ENCODE results near the gene MRLN.

MRLN gene

DNA sequence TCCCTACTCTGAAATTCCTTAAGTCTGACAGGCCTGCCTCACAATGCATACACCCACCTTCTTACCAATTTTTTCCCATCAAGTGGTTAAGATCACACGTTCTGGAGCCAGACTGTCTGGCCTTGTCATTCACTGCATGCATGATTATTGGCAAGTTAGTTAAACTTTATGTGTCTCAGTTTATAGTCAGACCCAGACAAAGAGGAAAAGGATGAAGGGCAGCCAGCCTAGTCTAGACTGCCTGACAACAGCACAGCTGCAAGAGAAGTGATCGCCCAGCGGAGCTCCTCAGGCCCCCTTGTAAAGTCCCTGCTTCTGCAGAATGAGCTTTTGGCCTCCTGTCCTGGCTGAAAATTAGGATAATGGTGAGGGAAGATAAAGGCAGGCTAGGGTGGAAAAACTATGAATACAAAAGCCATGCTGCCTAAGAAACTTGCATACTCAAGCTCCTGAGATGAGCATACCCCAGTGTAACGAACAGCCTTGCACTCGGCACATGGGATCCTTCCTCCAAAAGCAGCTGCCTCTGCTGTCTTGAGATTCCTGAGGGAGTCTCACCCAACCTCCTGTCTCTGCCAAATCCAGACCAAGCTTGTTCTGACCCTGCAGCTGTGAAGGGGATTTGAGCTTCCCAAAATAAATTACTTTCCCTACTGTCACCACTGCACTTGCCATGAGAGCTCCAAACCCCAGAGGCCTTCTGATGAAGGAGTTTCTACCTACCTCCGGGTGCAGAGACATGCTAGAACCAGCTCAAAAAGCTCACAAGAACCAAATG, 26.7 kb upstream of the MRLN start:
- no peak overlapping the region for H2AFZ ChIP-seq (ENCODE audit: low read depth, low read length)

DNA sequence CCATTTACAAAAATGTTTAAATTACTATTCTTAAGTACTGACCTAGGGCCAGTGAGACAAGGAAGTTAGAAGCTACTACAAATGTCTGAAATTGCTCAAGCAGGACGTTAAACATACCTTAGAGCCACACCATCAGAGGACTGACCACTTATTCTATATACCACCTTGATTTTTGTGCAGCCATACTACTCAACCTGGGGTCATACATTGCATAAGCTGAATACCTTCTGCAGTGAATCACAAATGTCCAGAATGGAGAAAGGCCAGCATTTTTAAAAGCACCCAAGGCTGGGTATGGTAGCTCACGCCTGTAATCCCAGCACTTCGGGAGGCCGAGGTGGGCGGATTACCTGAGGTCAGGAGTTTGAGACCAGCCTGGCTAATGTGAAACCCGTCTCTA, 21.2 kb upstream of the MRLN start:
- no peaks in the 10 kb centered on the region for H3K9me3 ChIP-seq (ENCODE audit: insufficient read depth, low read length)
- H3K36me3 ChIP-seq (replicated peaks; ENCODE audit: low read depth, low read length) = no peaks in the 10 kb centered on the region
- no peak overlapping the region for H3K4me3 ChIP-seq (ENCODE audit: low read length)
- H3K27me3 ChIP-seq (ENCODE audit: low read depth, low read length) = no peaks in the 10 kb centered on the region
- no peak for TF ChIP-seq EZH2phosphoT487 (IDR thresholded peaks at IDR 0.05; ENCODE audit: low read depth)
- TF ChIP-seq, protein P1, sequence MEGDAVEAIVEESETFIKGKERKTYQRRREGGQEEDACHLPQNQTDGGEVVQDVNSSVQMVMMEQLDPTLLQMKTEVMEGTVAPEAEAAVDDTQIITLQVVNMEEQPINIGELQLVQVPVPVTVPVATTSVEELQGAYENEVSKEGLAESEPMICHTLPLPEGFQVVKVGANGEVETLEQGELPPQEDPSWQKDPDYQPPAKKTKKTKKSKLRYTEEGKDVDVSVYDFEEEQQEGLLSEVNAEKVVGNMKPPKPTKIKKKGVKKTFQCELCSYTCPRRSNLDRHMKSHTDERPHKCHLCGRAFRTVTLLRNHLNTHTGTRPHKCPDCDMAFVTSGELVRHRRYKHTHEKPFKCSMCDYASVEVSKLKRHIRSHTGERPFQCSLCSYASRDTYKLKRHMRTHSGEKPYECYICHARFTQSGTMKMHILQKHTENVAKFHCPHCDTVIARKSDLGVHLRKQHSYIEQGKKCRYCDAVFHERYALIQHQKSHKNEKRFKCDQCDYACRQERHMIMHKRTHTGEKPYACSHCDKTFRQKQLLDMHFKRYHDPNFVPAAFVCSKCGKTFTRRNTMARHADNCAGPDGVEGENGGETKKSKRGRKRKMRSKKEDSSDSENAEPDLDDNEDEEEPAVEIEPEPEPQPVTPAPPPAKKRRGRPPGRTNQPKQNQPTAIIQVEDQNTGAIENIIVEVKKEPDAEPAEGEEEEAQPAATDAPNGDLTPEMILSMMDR (IDR thresholded peaks at IDR 0.05; ENCODE audit: low read depth, low read length) = no peak
- H3K79me2 ChIP-seq (ENCODE audit: low read length) = no peaks in the 10 kb centered on the region
- H3K4me1 ChIP-seq (ENCODE audit: low read length) = no peaks in the 10 kb centered on the region
- no peak overlapping the region for H3K27ac ChIP-seq (ENCODE audit: low read length)
- H3K9ac ChIP-seq (ENCODE audit: low read length) = no peak overlapping the region
- no peaks in the 10 kb centered on the region for H4K20me1 ChIP-seq (ENCODE audit: insufficient read depth, low read length)
- no peak overlapping the region for H2AFZ ChIP-seq (ENCODE audit: low read depth, low read length)
- H3K4me2 ChIP-seq (ENCODE audit: low read length) = no peak overlapping the region

More for the DNA sequence above, 26.7 kb upstream of the MRLN start:
- H3K27me3 ChIP-seq (ENCODE audit: low read depth, low read length) = no peaks in the 10 kb centered on the region
- no peaks in the 10 kb centered on the region for H3K9me3 ChIP-seq (ENCODE audit: insufficient read depth, low read length)
- H3K4me1 ChIP-seq (ENCODE audit: low read length) = no peaks in the 10 kb centered on the region
- no peak overlapping the region for H3K4me3 ChIP-seq (ENCODE audit: low read length)
- H3K4me2 ChIP-seq (ENCODE audit: low read length) = no peak overlapping the region
- no peaks in the 10 kb centered on the region for H3K79me2 ChIP-seq (ENCODE audit: low read length)
- no peak overlapping the region for H3K27ac ChIP-seq (ENCODE audit: low read length)
- H3K36me3 ChIP-seq (replicated peaks; ENCODE audit: low read depth, low read length) = no peaks in the 10 kb centered on the region
- TF ChIP-seq, protein P1 (IDR thresholded peaks at IDR 0.05; ENCODE audit: low read depth, low read length) = no peak
- TF ChIP-seq EZH2phosphoT487 (IDR thresholded peaks at IDR 0.05; ENCODE audit: low read depth) = no peak
- no peaks in the 10 kb centered on the region for H4K20me1 ChIP-seq (ENCODE audit: insufficient read depth, low read length)
- H3K9ac ChIP-seq (ENCODE audit: low read length) = no peak overlapping the region

DNA sequence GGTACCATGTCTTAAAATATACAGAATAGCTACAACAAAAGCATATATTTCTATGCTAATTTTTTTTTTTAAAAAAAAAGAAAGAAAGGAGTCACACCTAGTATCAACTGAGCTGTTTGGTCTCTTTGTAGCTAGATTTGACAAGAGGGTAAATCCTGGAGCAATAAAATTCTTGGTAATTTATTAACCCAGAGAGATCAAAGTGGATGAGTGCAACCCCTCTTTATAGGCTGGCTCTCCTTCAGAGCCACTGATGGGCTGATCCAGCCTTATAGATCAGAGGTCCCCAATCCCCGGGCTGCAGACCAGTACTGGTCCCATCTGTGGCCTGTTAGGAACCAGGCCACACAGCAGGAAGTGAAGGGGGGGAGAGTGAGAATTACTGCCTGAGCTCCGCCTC, 19.8 kb upstream of the MRLN start:
- Histone ChIP-seq H4K20me1 (ENCODE audit: insufficient read depth, low read length) (no peaks in the 10 kb centered on the region), H3K4me3 (ENCODE audit: low read length) (no peak overlapping the region), H3K9me3 (ENCODE audit: insufficient read depth, low read length) (no peaks in the 10 kb centered on the region), H3K9ac (ENCODE audit: low read length) (no peak overlapping the region), H3K27ac (ENCODE audit: low read length) (no peak overlapping the region), H3K36me3 (replicated peaks; ENCODE audit: low read depth, low read length) (no peaks in the 10 kb centered on the region), H3K4me1 (ENCODE audit: low read length) (no peaks in the 10 kb centered on the region), H3K27me3 (ENCODE audit: low read depth, low read length) (no peaks in the 10 kb centered on the region), H2AFZ (ENCODE audit: low read depth, low read length) (no peak overlapping the region), H3K4me2 (ENCODE audit: low read length) (no peak overlapping the region), H3K79me2 (ENCODE audit: low read length) (no peaks in the 10 kb centered on the region)
- no peak for TF ChIP-seq EZH2phosphoT487 (IDR thresholded peaks at IDR 0.05; ENCODE audit: low read depth)
- TF ChIP-seq, protein P1 (IDR thresholded peaks at IDR 0.05; ENCODE audit: low read depth, low read length) = no peak

DNA sequence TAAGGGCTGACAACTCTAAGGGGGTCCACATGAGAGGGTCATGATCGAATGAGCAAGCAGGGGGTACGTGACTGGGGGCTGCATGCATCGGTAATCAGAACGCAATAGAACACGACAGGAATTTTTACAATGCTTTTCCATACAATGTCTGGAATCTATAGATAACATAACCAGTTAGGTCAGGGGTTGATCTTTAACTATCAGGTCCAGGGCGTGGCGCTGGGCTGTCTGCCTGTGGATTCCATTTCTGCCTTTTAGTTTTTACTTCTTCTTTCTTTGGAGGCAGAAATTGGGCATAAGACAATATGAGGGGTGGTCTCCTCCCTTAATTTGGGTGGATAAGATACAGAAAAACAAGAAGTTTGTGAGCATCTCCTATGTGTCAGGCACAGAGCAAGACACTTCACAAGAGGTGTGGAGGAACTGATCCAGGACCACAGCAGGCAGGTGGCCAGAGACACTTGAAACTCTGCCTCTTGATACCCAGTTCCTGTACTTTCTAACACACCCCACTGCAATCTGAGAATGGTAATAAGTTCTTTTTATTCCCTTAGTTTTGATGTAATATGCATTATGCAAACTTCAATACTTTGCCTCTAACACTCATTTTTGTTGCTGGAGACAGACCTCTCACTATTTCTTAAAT, 18.0 kb upstream of the MRLN start:
- H2AFZ ChIP-seq (ENCODE audit: low read depth, low read length) = no peak overlapping the region
- no peaks in the 10 kb centered on the region for H3K36me3 ChIP-seq (replicated peaks; ENCODE audit: low read depth, low read length)
- H3K4me1 ChIP-seq (ENCODE audit: low read length) = no peaks in the 10 kb centered on the region
- no peak overlapping the region for H3K9ac ChIP-seq (ENCODE audit: low read length)
- no peak overlapping the region for H3K4me2 ChIP-seq (ENCODE audit: low read length)
- no peaks in the 10 kb centered on the region for H3K27me3 ChIP-seq (ENCODE audit: low read depth, low read length)
- H3K27ac ChIP-seq (ENCODE audit: low read length) = no peak overlapping the region
- no peaks in the 10 kb centered on the region for H3K9me3 ChIP-seq (ENCODE audit: insufficient read depth, low read length)
- H3K79me2 ChIP-seq (ENCODE audit: low read length) = no peaks in the 10 kb centered on the region
- H4K20me1 ChIP-seq (ENCODE audit: insufficient read depth, low read length) = no peaks in the 10 kb centered on the region
- H3K4me3 ChIP-seq (ENCODE audit: low read length) = no peak overlapping the region
- TF ChIP-seq, protein P1 (IDR thresholded peaks at IDR 0.05; ENCODE audit: low read depth, low read length) = no peak
- TF ChIP-seq EZH2phosphoT487 (IDR thresholded peaks at IDR 0.05; ENCODE audit: low read depth) = no peak

Measured in OCI-LY3 (cell line).